Measurements from ENCODE around the gene CD200R1. TPM values are rescaled to one million over a fixed set of nuclear protein-coding genes. Genes with fewer than 3 reads are reported as not detected.
A peak's percentile ranks its signal among the peaks of the same experiment; 100 is the strongest.

Gene CD200R1
- total and polyA plus RNA-seq, 8 donors: 0.25 to 19.3 (median 2.2) TPM; not detected in 2

- TF ChIP-seq CTCF (IDR thresholded peaks at IDR 0.05) (no peak), POLR2A (IDR thresholded peaks at IDR 0.05) (no peak), EP300 (IDR thresholded peaks at IDR 0.05) (no peak), POLR2AphosphoS5 (IDR thresholded peaks at IDR 0.05) (no peak)
- 76 to 82% (median 81%) methylated on average over 7 of the region's 7 CpGs for WGBS, 5 donors
Observed at GRCh38 chr3:113005611-113006010, 30.7 kb upstream of the CD200R1 start.

GRCh38 chr3:113002679-113003078 is 27.8 kb upstream of the CD200R1 start:
- H3K27me3 ChIP-seq: no peaks in the 10 kb centered on the region
- no peak overlapping the region for H3K27ac ChIP-seq
- H3K4me3 ChIP-seq: no peak overlapping the region
- intact Hi-C loops (cut with DNase I; ENCODE audit: low total_unique reads): no loop called here
- no peak for TF ChIP-seq POLR2A (IDR thresholded peaks at IDR 0.05)
- no peak for TF ChIP-seq EP300 (IDR thresholded peaks at IDR 0.05)
- TF ChIP-seq CTCF (IDR thresholded peaks at IDR 0.05): no peak
- no peak for TF ChIP-seq POLR2AphosphoS5 (IDR thresholded peaks at IDR 0.05)
- DNase-seq: peak in 1 of 2 donors; percentile 30
- no peaks in the 10 kb centered on the region for H3K9me3 ChIP-seq
- peaks cover 26 to 99% (median 96%) of the 10 kb centered on the region in 4 donors for H3K36me3 ChIP-seq
- peaks cover 0 to 7% (median under 1%) of the 10 kb centered on the region in 4 donors for H3K4me1 ChIP-seq

More at GRCh38 chr3:113005611-113006010, 30.7 kb upstream of the CD200R1 start:
- H3K27me3 ChIP-seq: no peaks in the 10 kb centered on the region
- H3K27ac ChIP-seq: no peak overlapping the region
- H3K9me3 ChIP-seq: no peaks in the 10 kb centered on the region
- intact Hi-C loops (cut with DNase I; ENCODE audit: low total_unique reads): no loop called here
- peak in 1 of 2 donors; percentile 25 for DNase-seq
- H3K4me1 ChIP-seq: peaks cover 0 to 12% (median 4%) of the 10 kb centered on the region in 4 donors
- peaks cover 29 to 98% (median 95%) of the 10 kb centered on the region in 4 donors for H3K36me3 ChIP-seq
- H3K4me3 ChIP-seq: no peak overlapping the region

GRCh38 chr3:113002037-113002436 is 27.1 kb upstream of the CD200R1 start:
- Histone ChIP-seq H3K27ac (peak overlapping the region in 1 of 5 donors; percentile 4), H3K36me3 (peaks cover 21 to 98% (median 93%) of the 10 kb centered on the region in 4 donors), H3K9me3 (no peaks in the 10 kb centered on the region), H3K4me1 (peaks cover 0 to 7% (median 0%) of the 10 kb centered on the region in 4 donors), H3K27me3 (no peaks in the 10 kb centered on the region), H3K4me3 (no peak overlapping the region)
- intact Hi-C loops (cut with DNase I; ENCODE audit: low total_unique reads): no loop called here
- no peak for TF ChIP-seq CTCF (IDR thresholded peaks at IDR 0.05)
- no peak for TF ChIP-seq POLR2AphosphoS5 (IDR thresholded peaks at IDR 0.05)
- TF ChIP-seq EP300 (IDR thresholded peaks at IDR 0.05): no peak
- no peak for TF ChIP-seq POLR2A (IDR thresholded peaks at IDR 0.05)
- DNase-seq: no peak

GRCh38 chr3:113000691-113001090 is 25.8 kb upstream of the CD200R1 start:
- WGBS, 5 donors: 77 to 89% (median 87%) methylated on average over 4 of the region's 4 CpGs
- peaks cover 0 to 7% (median 0%) of the 10 kb centered on the region in 4 donors for H3K4me1 ChIP-seq
- H3K4me3 ChIP-seq: no peak overlapping the region
- no peaks in the 10 kb centered on the region for H3K9me3 ChIP-seq
- no peak for DNase-seq
- TF ChIP-seq POLR2A (IDR thresholded peaks at IDR 0.05): no peak
- TF ChIP-seq POLR2AphosphoS5 (IDR thresholded peaks at IDR 0.05): no peak
- no peak for TF ChIP-seq EP300 (IDR thresholded peaks at IDR 0.05)
- no peak for TF ChIP-seq CTCF (IDR thresholded peaks at IDR 0.05)
- peaks cover 16 to 89% (median 81%) of the 10 kb centered on the region in 4 donors for H3K36me3 ChIP-seq
- H3K27me3 ChIP-seq: no peaks in the 10 kb centered on the region
- no peak overlapping the region for H3K27ac ChIP-seq
- intact Hi-C loops (cut with DNase I; ENCODE audit: low total_unique reads): no loop called here
